Renal pelvis (tissue), 4 donors: Measurements from ENCODE around the gene CTSZ. TPM values are rescaled to one million over a fixed set of nuclear protein-coding genes. Genes with fewer than 3 reads are reported as not detected.

Source experiments
- DNase-seq: peaks from one replicate; pipeline ENCODE4 v3.0.0-alpha.2; 2013
- polyA plus RNA-seq, 3 donors: library from polyadenylated mRNA; unstranded; fragments of 120-200 nt; gene quantifications; one replicate each; pipeline ENCODE4 v1.2.1, GENCODE V29; 2013; ENCODE audit not compliant: insufficient read length in 3 of 3

Gene CTSZ
- polyA plus RNA-seq, 3 donors, result 74.9 to 80.5 (median 79.5) TPM

DNA sequence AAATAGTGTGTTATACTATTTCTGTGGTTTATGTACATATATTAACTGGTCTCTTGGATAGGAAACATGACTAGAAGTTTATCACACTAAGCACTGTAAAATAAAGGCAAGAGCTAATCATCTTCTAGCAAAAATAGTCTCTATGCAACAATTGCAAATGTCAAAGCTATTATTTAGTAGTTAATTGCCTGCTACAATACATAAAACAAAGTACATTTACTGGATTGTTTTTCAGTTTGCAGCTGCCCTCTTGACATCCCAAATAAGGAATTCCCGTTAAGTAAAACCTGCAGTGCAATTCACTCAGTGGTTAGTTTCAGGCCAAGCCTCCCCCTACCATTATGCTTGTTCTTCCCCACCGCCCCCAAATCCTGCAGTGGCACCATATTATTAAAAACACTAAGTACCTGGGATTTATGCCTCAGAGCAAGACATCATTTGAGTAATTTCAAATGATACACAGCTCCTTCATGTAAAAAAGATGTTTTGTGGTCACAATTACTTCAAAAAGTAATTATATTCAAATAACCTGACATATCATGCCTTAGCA is 26.6 kb upstream of the CTSZ start:
- DNase-seq, result no peak

DNA sequence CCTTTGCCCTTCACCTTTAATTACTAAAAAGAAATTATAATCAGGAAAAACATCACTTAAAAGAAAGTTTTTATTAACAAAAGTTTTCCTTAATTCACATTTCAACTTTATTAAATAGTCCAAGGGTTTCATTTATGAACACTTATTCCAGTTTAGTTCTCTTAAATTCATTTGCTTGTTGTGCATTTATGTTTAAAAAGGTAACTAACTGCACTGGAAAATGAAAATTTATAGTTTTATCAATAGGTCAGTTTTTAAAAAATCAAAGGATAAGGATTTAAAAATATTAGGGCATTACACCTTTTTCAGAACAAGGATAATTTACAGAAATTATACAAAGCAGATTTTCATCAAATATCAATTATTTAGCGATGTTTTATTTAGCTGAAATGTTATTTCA is 26.0 kb upstream of the CTSZ start:
- no peak for DNase-seq

DNA sequence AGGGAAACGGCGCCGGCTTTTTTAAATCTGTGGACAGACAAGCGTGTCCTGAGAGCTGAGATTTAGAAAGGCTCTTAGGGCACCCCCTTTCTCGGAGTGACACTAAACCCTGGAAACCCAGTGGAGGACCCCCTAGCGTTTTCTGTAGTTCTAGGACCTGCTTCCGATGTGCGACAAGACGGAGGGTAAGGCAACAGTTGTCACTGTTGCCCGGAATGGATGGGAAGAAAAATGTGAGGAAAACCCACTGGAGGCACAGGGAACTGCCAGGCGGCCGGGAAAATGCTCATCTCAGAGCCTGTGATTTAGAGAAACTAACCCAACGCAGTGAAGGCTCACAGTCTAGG is 25.6 kb upstream of the CTSZ start:
- DNase-seq, result no peak

DNA sequence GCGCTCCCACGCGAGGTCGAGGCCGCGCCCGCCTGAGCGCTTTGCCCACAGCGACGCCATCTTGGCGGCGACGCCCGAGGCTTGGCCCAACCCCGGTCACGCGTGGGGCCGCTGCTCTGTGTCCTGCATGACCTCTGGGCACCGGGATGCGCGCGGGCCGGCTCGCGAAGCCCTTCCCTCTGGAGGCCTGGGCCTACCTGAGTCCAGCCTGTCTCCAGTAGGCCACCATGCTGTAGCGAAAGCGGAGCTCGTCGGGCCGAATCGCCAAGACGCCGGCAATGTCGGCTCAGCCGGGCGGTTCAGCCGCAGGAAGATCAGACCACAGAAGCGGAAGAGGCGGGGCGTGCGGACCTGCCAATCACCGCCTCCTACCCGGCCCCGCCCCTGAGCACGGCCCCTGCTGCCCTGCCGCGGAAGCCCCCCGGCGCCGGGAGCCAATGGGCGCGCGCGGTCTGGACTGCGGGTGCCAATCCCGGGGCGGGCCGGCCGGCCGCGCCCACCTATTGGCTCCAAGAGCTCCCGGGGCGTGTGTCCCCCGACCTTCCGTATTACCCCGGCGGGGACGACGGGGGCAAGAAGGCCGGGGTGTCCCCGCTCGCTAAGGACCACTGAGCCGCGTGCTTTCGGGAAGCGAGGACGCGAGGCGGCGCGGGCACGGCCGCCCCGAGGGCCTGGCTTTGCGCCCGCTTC is 25.1 kb upstream of the CTSZ start, which contains the start of gene ATP5F1E:
Gene ATP5F1E (minus strand): TSS at position 313 of the 690 bp plus-strand sequence. CDS start 84 bp downstream, at position 229.
- DNase-seq, result peak; percentile 96

DNA sequence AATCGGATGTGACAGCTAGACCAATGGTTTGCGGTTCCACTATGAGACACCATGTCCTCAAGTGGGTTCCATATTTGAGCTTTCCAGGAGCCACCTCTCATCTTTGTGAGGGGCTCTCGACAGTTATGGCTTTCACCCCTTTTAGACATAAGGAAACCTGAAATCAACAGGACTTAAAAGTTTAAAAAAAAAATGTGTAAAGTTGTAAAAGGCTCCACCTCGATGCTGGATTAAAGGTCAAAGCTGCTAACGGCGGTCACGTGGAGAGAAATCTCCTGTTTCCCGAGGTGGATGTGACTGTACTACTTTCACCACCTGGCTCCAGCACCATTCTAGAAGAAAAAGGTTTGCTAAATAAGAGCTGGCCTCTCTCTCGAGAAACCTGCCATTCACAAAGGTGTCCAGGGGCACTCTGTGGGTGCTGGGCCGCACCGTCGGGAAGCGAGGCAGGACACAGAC is 24.5 kb upstream of the CTSZ start:
- DNase-seq, result no peak

DNA sequence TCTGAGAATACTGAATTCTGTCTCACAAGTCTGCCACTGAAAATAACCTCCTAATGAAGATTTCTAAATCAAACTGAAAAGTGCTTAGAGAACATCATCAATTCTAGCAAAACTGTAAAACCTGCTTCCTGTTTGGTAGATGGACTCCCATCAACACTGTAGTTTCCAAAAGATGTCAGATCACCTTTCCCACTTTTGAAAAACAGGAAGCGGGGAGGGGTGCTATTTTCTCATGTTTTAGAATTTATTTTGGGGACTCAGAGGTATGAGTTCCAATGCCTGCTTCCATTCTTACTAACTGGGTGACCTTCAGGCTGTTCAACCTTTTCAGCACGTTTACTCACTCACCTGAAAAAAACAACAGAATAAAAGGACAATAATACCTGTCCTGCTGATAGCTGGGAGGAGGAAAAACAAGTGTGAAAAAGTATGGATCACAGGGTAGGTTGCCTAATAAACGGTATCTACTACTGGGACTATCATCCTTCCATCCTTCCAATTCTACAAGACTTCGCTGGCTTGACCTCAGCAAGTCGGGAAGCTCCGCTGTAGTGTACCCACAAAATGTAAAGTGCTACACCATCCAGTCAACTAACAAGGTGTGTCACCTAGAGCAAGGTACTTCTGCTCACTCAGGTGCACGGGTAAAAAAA is 24.0 kb upstream of the CTSZ start:
- no peak for DNase-seq

DNA sequence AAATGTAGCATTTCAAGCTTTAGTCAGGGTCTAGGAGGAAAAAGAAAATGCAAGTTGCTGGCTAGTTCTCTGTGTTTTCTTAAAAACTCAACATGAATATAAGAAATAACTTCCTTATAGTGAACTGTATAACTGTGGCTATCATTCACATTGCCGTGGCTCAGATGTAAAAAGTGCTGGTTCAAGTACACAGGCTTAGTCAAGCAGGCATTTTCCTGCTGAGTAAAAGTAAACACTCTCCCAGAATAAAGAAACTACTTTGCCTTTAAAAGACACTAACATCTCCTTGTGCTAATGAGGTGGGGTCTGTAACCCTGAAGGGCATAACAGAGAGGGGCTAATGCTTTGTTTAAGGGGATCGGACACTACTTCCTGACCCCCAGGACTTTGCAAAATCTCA is 21.8 kb upstream of the CTSZ start:
- no peak for DNase-seq

DNA sequence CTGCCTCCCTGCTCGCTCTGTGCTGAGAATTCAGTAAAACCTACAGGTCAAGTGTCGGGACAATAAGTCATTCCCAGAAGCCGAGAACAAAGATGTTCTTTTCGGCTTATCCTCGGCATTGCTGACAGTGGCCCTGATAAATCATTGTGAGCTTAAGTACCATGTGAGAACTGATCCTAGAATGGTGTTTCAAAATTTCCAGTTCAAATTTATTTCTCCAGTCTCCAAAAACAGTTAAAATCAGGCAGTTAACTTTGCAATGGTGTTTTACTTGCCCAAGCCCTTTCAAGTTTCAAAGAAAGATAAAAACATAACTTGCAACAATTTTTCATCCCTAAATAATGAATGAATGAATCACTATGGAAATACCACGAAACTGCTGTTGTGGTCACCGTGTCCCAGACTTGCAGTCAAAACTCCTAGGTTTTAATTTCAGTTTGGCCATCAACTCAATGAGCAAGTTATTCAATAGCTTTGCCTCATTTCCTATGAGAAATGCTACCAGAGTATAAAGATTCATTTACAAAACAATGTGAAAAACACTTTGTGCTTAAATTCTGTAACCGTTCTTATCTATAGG is 20.8 kb upstream of the CTSZ start:
- no peak for DNase-seq

DNA sequence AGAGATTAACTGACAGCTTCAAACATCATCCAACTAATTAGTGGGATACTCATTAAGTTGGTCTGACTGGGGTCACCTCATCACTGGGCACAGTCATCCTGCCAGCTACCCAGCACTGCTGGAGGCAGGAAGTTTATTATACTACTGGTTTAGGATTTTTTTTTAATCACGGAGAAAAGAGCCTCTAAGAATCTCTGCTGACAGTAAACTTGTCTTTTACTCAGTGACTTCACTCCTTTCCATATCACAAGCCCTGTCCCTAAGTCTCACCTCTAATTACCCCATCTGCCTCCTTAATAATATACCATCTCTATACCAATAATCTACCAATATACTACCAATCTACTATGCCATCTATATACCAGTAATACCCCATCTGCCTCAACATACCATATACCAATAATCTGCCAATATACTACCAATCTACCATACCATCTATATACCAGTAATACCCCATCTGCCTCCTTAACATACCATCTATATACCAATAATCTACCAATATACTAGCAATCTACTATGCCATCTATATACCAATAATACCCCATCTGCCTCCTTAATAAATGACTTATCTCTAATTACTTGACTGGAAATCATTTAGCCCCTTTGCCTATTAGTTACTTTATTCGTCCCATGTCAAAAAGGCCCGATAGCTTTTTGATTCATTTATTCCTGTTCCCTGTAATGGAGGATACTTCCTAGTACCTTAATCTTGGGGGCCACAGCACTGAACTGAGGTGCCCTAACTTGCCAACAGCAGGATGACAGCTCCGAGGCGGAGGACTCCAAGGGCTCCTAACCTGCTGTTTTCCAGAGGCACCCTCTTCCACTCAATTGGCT is 20.1 kb upstream of the CTSZ start:
- no peak for DNase-seq

DNA sequence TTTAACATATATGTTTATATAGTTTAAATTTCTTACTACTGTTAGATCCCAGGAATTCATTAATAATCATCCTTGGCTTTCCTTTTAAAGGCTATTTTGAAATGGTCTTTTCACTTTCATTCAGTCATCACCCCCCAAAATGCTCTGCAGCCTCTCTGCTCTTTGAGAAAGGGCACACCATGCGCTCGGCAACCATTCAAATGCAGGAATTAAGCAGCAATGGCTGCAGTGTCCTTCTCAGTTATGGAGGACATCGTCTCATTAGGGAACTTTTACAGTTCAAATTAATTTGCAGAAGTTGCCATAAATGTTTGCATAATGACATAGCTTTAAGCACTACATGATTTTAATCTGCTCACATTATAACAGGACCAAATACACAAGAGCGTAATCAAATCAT is 18.5 kb upstream of the CTSZ start:
- no peak for DNase-seq

DNA sequence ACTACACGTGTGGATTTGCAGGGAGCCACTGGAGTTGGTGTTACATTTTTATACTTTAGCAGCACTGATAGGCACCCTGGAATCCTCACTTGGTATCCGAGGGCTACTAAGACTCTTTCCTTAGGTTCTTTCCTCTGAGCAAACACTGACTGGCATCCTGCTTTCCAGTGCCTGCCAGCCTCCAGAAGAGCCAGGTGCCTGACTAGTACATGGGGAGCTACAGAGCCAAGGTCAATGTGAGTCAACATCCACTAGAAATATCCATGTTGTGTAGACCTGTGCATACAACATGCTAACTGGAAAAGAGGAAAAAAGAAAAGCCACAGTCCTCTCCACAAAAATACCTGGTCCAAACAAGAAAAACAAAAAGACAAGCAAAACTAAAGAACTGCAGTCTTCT is 18.0 kb upstream of the CTSZ start:
- DNase-seq, result no peak

DNA sequence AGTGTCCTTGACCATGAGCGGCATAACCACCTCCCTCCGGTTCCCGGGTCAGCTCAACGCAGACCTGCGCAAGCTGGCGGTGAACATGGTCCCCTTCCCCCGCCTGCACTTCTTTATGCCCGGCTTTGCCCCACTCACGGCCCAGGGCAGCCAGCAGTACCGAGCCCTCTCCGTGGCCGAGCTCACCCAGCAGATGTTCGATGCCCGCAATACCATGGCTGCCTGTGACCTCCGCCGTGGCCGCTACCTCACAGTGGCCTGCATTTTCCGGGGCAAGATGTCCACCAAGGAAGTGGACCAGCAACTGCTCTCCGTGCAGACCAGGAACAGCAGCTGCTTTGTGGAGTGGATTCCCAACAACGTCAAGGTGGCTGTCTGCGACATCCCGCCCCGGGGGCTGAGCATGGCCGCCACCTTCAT is 17.1 kb upstream of the CTSZ start:
- no peak for DNase-seq

DNA sequence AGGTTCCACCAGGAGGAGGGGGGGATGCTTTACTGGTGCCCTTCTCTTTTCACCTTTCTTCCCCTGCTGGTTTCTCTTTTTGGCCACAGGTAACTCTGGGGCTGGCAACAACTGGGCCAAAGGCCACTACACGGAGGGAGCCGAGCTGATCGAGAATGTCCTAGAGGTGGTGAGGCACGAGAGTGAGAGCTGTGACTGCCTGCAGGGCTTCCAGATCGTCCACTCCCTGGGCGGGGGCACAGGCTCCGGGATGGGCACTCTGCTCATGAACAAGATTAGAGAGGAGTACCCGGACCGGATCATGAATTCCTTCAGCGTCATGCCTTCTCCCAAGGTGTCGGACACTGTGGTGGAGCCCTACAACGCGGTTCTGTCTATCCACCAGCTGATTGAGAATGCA is 16.6 kb upstream of the CTSZ start:
- no peak for DNase-seq

DNA sequence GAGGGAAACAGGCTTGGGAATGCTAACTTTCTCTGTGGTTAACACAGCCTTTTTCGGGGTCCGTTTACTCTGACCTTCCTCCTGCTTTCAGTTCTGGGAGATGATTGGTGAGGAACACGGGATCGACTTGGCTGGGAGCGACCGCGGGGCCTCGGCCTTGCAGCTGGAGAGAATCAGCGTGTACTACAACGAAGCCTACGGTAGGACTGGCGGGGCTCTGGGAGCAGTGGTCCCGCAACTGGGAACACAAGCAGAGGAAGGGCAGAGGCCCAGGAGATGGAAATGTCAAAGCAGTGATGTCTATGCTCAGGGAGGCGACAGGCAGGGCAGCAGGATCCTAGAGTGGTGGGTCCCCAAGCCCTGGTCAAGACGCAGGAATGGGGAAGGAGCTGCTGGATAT is 15.7 kb upstream of the CTSZ start:
- no peak for DNase-seq

DNA sequence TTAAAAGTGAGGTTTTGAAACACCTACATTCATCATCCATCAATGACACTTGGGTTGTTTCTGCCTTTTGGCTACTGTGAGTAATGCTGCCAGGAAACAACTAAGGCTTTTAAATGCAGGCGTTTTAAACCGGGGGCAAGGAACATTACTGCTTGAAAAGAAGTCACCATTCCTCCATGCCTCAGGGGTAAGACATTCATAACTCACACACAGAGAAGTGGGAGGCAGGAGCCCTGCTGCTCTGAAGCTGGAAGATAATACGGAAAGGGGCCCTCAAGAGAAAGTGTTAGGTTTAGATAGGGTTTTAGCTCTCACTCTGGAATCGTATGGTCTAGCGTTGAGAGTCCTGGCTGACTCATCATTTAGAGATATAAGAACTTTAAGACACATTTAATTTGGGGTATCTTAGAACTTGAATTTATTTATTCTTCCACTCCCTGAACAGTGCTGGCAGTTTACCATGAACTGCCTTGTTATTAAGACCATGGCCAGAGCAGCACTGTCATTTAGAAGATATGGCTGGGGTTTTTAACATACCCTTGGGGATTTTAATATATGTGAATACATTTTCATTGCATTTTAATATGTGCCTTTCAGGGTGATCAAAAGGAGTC is 14.0 kb upstream of the CTSZ start:
- no peak for DNase-seq

DNA sequence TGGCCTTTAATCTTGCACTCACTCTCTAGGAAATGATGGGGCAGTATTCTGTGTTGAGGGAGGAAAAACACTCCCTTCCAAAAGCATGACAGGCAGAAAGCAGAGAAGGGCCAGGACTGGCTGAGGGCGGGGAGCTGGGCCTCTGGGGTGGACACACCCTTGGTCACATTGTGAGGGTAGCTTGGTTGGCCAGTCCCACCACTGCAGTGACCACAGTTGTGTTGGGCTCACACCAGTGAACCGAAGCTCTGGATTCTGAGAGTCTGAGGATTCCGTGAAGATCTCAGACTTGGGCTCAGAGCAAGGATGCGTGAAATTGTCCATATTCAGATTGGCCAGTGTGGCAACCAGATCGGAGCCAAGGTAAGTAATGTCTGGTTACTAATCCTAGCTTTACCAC is 12.2 kb upstream of the CTSZ start, which contains the start of gene TUBB1:
Gene TUBB1 (plus strand): TSS at position 213 of the 400 bp plus-strand sequence. CDS start 94 bp downstream, at position 307.
- no peak for DNase-seq

DNA sequence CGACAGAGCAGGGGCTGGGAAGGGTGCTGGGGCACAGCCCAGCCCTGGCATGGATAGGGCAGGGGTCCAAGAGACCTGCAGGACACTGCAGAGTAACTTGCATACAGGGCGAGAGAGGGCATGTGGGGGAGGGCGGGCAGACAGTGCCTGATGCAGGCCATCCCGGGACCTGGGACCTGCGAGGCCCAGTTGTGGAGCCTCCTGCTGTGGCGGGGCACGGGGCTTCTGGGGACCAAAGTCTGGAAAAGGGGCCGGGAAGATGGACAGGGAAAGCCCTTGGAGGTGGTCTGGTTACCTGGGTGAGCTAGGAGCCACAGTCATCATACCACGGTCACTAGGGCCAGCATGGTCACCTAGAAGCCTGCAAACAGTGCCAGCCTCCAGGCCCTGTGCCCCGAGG is 11.8 kb upstream of the CTSZ start:
- DNase-seq, result no peak

DNA sequence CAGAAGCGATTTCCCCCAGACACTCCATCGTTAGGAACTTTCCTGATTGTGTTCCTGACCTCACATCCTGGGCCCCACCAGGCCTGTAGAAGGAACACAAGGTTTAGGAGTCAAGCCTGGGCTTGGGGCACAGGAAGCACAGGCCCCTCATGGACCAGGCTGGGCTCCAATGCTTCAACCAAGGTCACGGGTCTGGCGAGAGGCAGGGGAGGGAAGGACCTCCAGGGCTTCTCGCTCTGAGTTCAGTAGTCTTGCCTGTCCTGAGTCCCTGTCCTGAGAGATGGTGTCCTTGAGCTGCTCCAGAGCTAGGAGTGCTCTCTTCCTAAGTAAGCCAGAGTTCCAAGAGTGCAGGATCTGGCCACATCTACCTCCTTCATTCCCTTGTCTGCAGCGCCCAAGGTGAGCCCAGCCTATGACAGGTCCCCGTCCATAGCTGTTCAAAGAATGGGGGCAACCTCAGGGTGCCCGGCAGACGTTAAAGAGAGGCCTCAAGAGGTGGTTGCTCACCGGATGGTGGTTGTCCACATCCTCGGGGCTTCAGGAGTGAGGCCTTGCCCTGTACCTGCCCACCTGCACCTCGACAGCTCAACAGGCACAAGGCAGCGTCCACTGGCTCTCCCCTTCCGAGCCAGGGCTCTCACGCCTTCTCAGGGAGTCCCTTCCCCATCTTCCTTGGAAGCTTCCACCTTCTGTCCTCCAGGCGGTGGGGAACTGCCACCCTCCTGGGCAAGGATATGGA is 10.6 kb upstream of the CTSZ start:
- DNase-seq, result no peak

DNA sequence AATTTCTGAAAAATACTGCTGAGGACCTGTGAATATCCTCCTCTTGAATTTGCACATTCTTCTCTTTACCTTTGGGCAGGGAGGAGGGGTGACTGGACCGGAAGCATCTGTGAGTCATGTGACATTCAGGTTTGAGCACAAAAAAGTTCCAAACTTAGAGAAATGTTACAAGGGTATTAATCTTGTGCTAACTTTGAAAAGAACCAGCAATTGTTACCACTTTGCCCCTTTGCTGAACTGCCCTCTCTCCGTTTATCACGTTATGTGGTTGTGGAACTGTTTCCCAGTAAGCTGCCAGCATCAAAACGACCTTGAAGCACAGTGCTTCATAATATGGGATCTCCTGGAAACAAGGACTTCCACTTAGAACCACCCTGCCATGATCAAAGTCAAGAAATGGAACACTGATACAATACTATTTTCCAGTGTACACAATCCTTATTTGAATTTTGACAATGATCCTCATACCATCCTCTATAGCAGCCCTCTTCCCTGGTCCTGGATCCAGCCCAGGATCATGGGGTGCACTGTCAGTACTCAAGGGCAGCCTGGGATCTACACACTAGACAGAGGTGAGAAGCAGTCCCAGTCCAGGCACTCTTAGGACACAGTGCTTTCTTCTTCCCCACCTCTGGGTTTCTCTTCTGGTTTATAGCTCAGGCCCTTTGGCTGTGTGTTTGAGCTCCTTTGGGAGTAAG is 9.9 kb upstream of the CTSZ start:
- no peak for DNase-seq
